Naive thymus-derived CD4-positive, alpha-beta T cell (primary cell): ENCODE results near the gene NOL12. TPM values are rescaled to one million over a fixed set of nuclear protein-coding genes. Genes with fewer than 3 reads are reported as not detected.
A peak's percentile ranks its signal among the peaks of the same experiment; 100 is the strongest.

ENCODE experiments used
- ATAC-seq: fragments of 150-1000 bp; cut with Tn5 transposase; 2 replicates; pipeline ENCODE4 v1.10.0; 2021; ENCODE audit warnings: mild to moderate bottlenecking, moderate library complexity
- CTCF ChIA-PET: fragments of 350-600 bp; sonication (Branson Sonifier 250); formaldehyde crosslinking; loops from one replicate; lab custom pipeline; 2021; ENCODE audit warnings: antibody characterized with exemption; lab: Charles Lee
- POLR2A ChIA-PET: fragments of 350-600 bp; sonication (Branson Sonifier 250); formaldehyde crosslinking; loops from one replicate; lab custom pipeline; 2021; ENCODE audit warnings: antibody characterized with exemption, inconsistent platforms; lab: Charles Lee
- DNase-seq, 9 donors: peaks; one replicate each; pipeline versions ENCODE4 v3.0.0 to v3.0.0-alpha.2; 2020 to 2022; ENCODE audit warnings: mixed read lengths in 1 of 9
- H3K27ac ChIP-seq: one replicate; pipeline ENCODE4 v1.7.0; 2013; ENCODE audit warnings: mild to moderate bottlenecking, low read depth, low read length, moderate library complexity
- H3K27me3 ChIP-seq, 2 donors: one replicate each; pipeline ENCODE4 v1.7.0; 2013; ENCODE audit warnings: low read length in 2 of 2, mild to moderate bottlenecking in 2 of 2, moderate library complexity in 2 of 2; ENCODE audit not compliant: control insufficient read depth in 2 of 2, insufficient read depth in 2 of 2
- H3K36me3 ChIP-seq, 3 experiments: 1 replicate in 2 of 3; 2 replicates in 1 of 3; pipeline ENCODE4 v1.7.0; 2013; ENCODE audit warnings: low read length in 3 of 3, mild to moderate bottlenecking in 3 of 3, moderate library complexity in 1 of 3; ENCODE audit not compliant: insufficient read depth in 3 of 3, control insufficient read depth in 2 of 3
- H3K4me1 ChIP-seq, 2 donors: one replicate each; pipeline ENCODE4 v1.7.0; 2013; ENCODE audit warnings: low read length in 2 of 2, mild to moderate bottlenecking in 2 of 2, moderate library complexity in 1 of 2; ENCODE audit not compliant: control insufficient read depth in 2 of 2, insufficient read depth in 2 of 2
- H3K4me3 ChIP-seq: 2 replicates; pipeline ENCODE4 v1.7.0; 2013; ENCODE audit warnings: mild to moderate bottlenecking, low read length
- H3K9me3 ChIP-seq, 3 experiments: 1 replicate in 2 of 3; 2 replicates in 1 of 3; pipeline ENCODE4 v1.7.0; 2013; ENCODE audit warnings: low read length in 3 of 3; ENCODE audit not compliant: control insufficient read depth in 2 of 3
- H3K27ac Mint-ChIP-seq, 9 donors: one replicate each; pipeline ENCODE4 v1.8.0; 2020 to 2022; ENCODE audit warnings: mixed read lengths in 9 of 9, mild to moderate bottlenecking in 8 of 9, moderate library complexity in 5 of 9, inconsistent platforms in 2 of 9
- H3K27me3 Mint-ChIP-seq, 5 donors: one replicate each; pipeline ENCODE4 v1.8.0; 2021 to 2022; ENCODE audit warnings: mixed read lengths in 5 of 5, mild to moderate bottlenecking in 1 of 5
- H3K36me3 Mint-ChIP-seq, 5 donors: one replicate each; pipeline ENCODE4 v1.8.0; 2020 to 2022; ENCODE audit warnings: mixed read lengths in 5 of 5, mild to moderate bottlenecking in 3 of 5, inconsistent platforms in 1 of 5
- H3K4me1 Mint-ChIP-seq, 7 donors: one replicate each; pipeline ENCODE4 v1.8.0; 2020 to 2022; ENCODE audit warnings: mixed read lengths in 7 of 7, mild to moderate bottlenecking in 3 of 7, inconsistent platforms in 1 of 7
- H3K4me3 Mint-ChIP-seq, 10 donors: one replicate each; pipeline ENCODE4 v1.8.0; 2020 to 2022; ENCODE audit warnings: mild to moderate bottlenecking in 10 of 10, mixed read lengths in 10 of 10, moderate library complexity in 6 of 10, inconsistent platforms in 2 of 10
- H3K9me3 Mint-ChIP-seq, 11 donors: one replicate each; pipeline ENCODE4 v1.8.0; 2020 to 2022; ENCODE audit warnings: mixed read lengths in 11 of 11, mild to moderate bottlenecking in 4 of 11, inconsistent platforms in 1 of 11, moderate library complexity in 1 of 11
- intact Hi-C, 2 donors: fragments of 100-400 bp; cut with micrococcal nuclease; formaldehyde crosslinking; loops; one replicate each; pipeline ENCODE4 v1.15.1; 2023
- polyA plus RNA-seq, 2 donors: library from polyadenylated mRNA; unstranded; fragments of 300-500 nt; fragmentation: Illumina TruSeq; gene quantifications; one replicate each; pipeline ENCODE4 v1.2.3, GENCODE V29; 2021
- total RNA-seq, 6 experiments: library from RNA in 5 of 6; stranded (reverse) in 5 of 6; gene quantifications; 1 replicate in 5 of 6; 2 replicates in 1 of 6; pipeline ENCODE4 v1.2.3 and lab custom pipeline; 2021 to 2026

NOL12 gene
- total and polyA plus RNA-seq, 7 experiments from 2014 or later: 32.8 to 52.5 (median 45.3) TPM

- Histone ChIP-seq H3K36me3 (peaks cover 0 to 21% (median 9%) of the 10 kb centered on the region in 3 experiments), H3K4me1 (peaks cover 23 to 26% of the 10 kb centered on the region in 2 donors), H3K4me3 (peak overlapping the region; percentile 43), H3K9me3 (no peaks in the 10 kb centered on the region), H3K27me3 (no peaks in the 10 kb centered on the region), H3K27ac (peak overlapping the region; percentile 75)
- DNase-seq: no peak
- Mint-ChIP-seq H3K9me3 (no peaks in the 10 kb centered on the region), H3K27me3 (no peaks in the 10 kb centered on the region), H3K4me1 (peaks cover 27 to 45% (median 41%) of the 10 kb centered on the region in 7 donors), H3K36me3 (peaks cover 0 to 8% (median 0%) of the 10 kb centered on the region in 5 donors), H3K27ac (peak overlapping the region; percentile 82 to 98 (median 91)), H3K4me3 (peak overlapping the region; percentile 84 to 95 (median 89))
- intact Hi-C loops: loop anchor here (1.0 to 10.0 kb wide), 8 partner anchors 14 to 187 kb away; partner anchors contain the start of genes SH3BP1 (in 2 of the 2), ANKRD54 (in 1 of the 2), EIF3L (in 1 of the 2) and GGA1 (in 1 of the 2)
- no peak for ATAC-seq
- POLR2A ChIA-PET: interaction anchor here (0.8 to 6.4 kb wide), 14 partner anchors 7 to 55 kb away, joined by 3 to 142 read pairs (median 14); partner anchors contain the start of genes GGA1, LGALS1, NOL12 and SH3BP1
- CTCF ChIA-PET: interaction anchor here (0.5 to 5.4 kb wide), 17 partner anchors 9 to 960 kb away, joined by 3 to 36 read pairs (median 4); partner anchors contain the start of genes GGA1 and NOL12
Measured at GRCh38 chr22:37657590-37658132, 28.5 kb upstream of the NOL12 start.

GRCh38 chr22:37658133-37659065, 27.7 kb upstream of the NOL12 start, which contains the start of gene PDXP:
TSS of gene PDXP (plus strand) at chr22:37658723. CDS start at chr22:37658783, 60 bp downstream.
- peak within 1 kb of the TSS; percentile 82 to 98 (median 91) for H3K27ac Mint-ChIP-seq
- DNase-seq (peak; percentile 95 to 99 (median 98)), ATAC-seq (peak; percentile 96)
- H3K4me1 Mint-ChIP-seq: peaks cover 27 to 45% (median 41%) of the 10 kb centered on the region in 7 donors
- peaks cover 23 to 26% of the 10 kb centered on the region in 2 donors for H3K4me1 ChIP-seq
- peaks cover 0 to 14% (median 6%) of the 10 kb centered on the region in 3 experiments for H3K36me3 ChIP-seq
- peak within 1 kb of the TSS; percentile 60 for H3K4me3 ChIP-seq
- peaks cover 0 to 5% (median 0%) of the 10 kb centered on the region in 5 donors for H3K36me3 Mint-ChIP-seq
- H3K27ac ChIP-seq: peak within 1 kb of the TSS; percentile 75
- no peaks in the 10 kb centered on the region for H3K27me3 ChIP-seq
- intact Hi-C loops: loop anchor here (1.0 to 10.0 kb wide), 8 partner anchors 15 to 186 kb away; partner anchors contain the start of genes SH3BP1 (in 2 of the 2), ANKRD54 (in 1 of the 2), EIF3L (in 1 of the 2) and GGA1 (in 1 of the 2)
- H3K4me3 Mint-ChIP-seq: peak within 1 kb of the TSS; percentile 85 to 95 (median 89)
- no peaks in the 10 kb centered on the region for H3K9me3 ChIP-seq
- no peaks in the 10 kb centered on the region for H3K9me3 Mint-ChIP-seq
- H3K27me3 Mint-ChIP-seq: no peaks in the 10 kb centered on the region
- ChIA-PET POLR2A (interaction anchor here (0.8 to 6.4 kb wide), 17 partner anchors 8 to 174 kb away, joined by 3 to 142 read pairs (median 7); partner anchors contain the start of genes GGA1, LGALS1, NOL12 and SH3BP1), CTCF (interaction anchor here (0.6 to 5.4 kb wide), 22 partner anchors 10 to 959 kb away, joined by 3 to 36 read pairs (median 3); partner anchors contain the start of genes GGA1 and NOL12)

GRCh38 chr22:37659066-37659896, 26.9 kb upstream of the NOL12 start:
- peak in 1 of 9 donors; percentile 52 for DNase-seq
- Histone ChIP-seq H3K4me3 (peak overlapping the region; percentile 60), H3K27me3 (no peaks in the 10 kb centered on the region), H3K4me1 (peaks cover 23 to 26% of the 10 kb centered on the region in 2 donors), H3K36me3 (peaks cover 0 to 5% (median 0%) of the 10 kb centered on the region in 3 experiments), H3K27ac (peak overlapping the region; percentile 42), H3K9me3 (no peaks in the 10 kb centered on the region)
- ChIA-PET POLR2A (interaction anchor here (0.9 to 6.4 kb wide), 15 partner anchors 8 to 175 kb away, joined by 3 to 142 read pairs (median 12); partner anchors contain the start of genes GGA1, LGALS1, NOL12 and SH3BP1), CTCF (interaction anchor here (0.7 to 5.4 kb wide), 12 partner anchors 11 to 30 kb away, joined by 3 to 36 read pairs (median 5); partner anchors contain the start of gene NOL12)
- Mint-ChIP-seq H3K9me3 (no peaks in the 10 kb centered on the region), H3K4me1 (peaks cover 27 to 45% (median 41%) of the 10 kb centered on the region in 7 donors), H3K4me3 (peak overlapping the region; percentile 77 to 93 (median 80)), H3K27me3 (no peaks in the 10 kb centered on the region), H3K36me3 (peaks cover 0 to under 1% (median 0%) of the 10 kb centered on the region in 5 donors), H3K27ac (peak overlapping the region in 6 of 9 donors; percentile 36 to 80 (median 70))
- ATAC-seq: no peak
- intact Hi-C loops: loop anchor here in 1 of 2 donors (10.0 kb wide), 1 partner anchor 186 kb away; the partner anchor contains the start of genes ANKRD54 and EIF3L

GRCh38 chr22:37659897-37660708, 26.0 kb upstream of the NOL12 start:
- Mint-ChIP-seq H3K4me1 (peaks cover 27 to 45% (median 41%) of the 10 kb centered on the region in 7 donors), H3K4me3 (peak overlapping the region; percentile 77 to 93 (median 80)), H3K36me3 (no peaks in the 10 kb centered on the region), H3K9me3 (no peaks in the 10 kb centered on the region), H3K27me3 (no peaks in the 10 kb centered on the region), H3K27ac (peak overlapping the region in 6 of 9 donors; percentile 50 to 80 (median 70))
- Histone ChIP-seq H3K4me1 (peaks cover 23 to 26% of the 10 kb centered on the region in 2 donors), H3K27me3 (no peaks in the 10 kb centered on the region), H3K36me3 (no peaks in the 10 kb centered on the region), H3K9me3 (no peaks in the 10 kb centered on the region), H3K4me3 (peak overlapping the region; percentile 60), H3K27ac (peak overlapping the region; percentile 42)
- CTCF ChIA-PET: interaction anchor here (0.7 to 5.4 kb wide), 10 partner anchors 9 to 38 kb away, joined by 3 to 36 read pairs (median 8); partner anchors contain the start of gene NOL12
- no peak for DNase-seq
- intact Hi-C loops: loop anchor here in 1 of 2 donors (10.0 kb wide), 1 partner anchor 185 kb away; the partner anchor contains the start of genes ANKRD54 and EIF3L
- no peak for ATAC-seq
- POLR2A ChIA-PET: interaction anchor here (0.5 to 6.4 kb wide), 8 partner anchors 14 to 77 kb away, joined by 3 to 142 read pairs (median 24); partner anchors contain the start of genes LGALS1, NOL12 and SH3BP1
